Measurements from ENCODE around the gene ZBTB39. TPM values are rescaled to one million over a fixed set of nuclear protein-coding genes. Genes with fewer than 3 reads are reported as not detected.

Gene ZBTB39
- total and polyA plus RNA-seq, 4 donors = 1.8 to 9.9 (median 3.0) TPM

DNA sequence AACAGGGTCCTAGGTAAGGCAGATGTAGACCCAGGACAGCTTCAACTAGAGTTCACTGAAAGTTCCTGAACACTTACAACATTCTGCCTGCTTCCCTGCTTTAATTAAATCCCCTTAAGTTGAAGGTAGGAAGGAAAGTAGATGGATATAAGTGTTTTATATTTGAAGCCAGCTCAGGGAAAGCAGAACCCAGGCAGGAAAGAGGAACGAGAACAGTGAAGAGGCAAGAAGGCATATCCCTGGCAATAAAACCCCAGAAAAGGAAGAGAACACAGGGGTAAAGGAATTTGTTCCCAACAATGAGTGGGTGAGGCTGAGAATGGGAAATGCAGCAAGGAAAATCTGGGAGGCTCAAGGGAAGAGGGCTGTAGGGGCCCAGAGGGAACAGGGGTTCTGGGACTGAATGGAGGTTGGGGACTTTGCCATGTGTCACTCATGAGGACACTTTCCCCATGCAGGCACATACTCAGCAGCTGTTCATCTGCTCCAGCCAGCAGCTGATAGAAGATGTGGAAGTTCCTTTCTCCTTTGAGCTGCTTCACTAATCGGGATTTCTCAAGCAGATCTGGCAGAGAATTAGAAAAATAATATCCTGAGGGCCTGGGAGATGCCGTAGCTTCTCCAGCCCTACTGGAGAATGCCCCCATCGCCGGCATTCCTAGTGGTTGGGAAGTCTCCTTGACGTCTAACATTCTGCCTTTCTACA, 39.9 kb upstream of the ZBTB39 start (continued):
- TF ChIP-seq, protein P1, sequence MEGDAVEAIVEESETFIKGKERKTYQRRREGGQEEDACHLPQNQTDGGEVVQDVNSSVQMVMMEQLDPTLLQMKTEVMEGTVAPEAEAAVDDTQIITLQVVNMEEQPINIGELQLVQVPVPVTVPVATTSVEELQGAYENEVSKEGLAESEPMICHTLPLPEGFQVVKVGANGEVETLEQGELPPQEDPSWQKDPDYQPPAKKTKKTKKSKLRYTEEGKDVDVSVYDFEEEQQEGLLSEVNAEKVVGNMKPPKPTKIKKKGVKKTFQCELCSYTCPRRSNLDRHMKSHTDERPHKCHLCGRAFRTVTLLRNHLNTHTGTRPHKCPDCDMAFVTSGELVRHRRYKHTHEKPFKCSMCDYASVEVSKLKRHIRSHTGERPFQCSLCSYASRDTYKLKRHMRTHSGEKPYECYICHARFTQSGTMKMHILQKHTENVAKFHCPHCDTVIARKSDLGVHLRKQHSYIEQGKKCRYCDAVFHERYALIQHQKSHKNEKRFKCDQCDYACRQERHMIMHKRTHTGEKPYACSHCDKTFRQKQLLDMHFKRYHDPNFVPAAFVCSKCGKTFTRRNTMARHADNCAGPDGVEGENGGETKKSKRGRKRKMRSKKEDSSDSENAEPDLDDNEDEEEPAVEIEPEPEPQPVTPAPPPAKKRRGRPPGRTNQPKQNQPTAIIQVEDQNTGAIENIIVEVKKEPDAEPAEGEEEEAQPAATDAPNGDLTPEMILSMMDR (IDR thresholded peaks at IDR 0.05; ENCODE audit: low read depth, low read length, missing input control) = no peak

DNA sequence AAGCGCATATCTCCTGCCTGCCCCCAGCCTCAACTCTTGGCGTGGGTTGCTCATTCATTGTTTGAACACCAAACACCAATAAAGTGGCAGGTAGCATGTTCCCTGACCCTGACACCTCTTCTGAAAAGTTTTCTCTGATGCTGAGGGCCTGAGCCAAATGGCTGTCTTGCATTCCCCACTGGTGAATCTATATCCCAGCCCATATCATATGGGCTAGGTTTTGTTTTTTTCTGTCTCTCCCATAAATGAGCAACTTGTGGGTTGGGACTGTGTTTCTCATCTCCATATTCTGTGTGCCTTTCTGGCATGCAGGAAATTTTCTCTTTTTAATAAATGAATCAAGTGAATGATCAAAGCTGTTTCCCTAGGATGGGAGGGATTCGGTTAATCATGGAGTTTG, 38.5 kb upstream of the ZBTB39 start:
- Histone ChIP-seq H3K27me3 (ENCODE audit: control insufficient read depth in 4 of 4, insufficient read depth in 4 of 4, low read length in 3 of 4) (no peaks in the 10 kb centered on the region), H3K9me3 (ENCODE audit: control insufficient read depth in 4 of 4, low read length in 3 of 4) (no peaks in the 10 kb centered on the region), H3K4me1 (ENCODE audit: control insufficient read depth in 4 of 4, insufficient read depth in 4 of 4, low read length in 3 of 4) (no peaks in the 10 kb centered on the region), H3K27ac (ENCODE audit: low read depth in 1 of 2, low read length in 2 of 2) (no peak overlapping the region), H3K9ac (ENCODE audit: low read depth in 1 of 2, low read length in 2 of 2) (no peak overlapping the region), H3K4me3 (ENCODE audit: low read depth in 1 of 3, low read length in 3 of 3) (no peak overlapping the region), H3K36me3 (ENCODE audit: control insufficient read depth in 4 of 4, insufficient read depth in 3 of 4, low read depth in 1 of 4, low read length in 3 of 4) (no peaks in the 10 kb centered on the region)
- 93% methylated on average over 3 of the region's 3 CpGs for WGBS
- no peak for DNase-seq (ENCODE audit: low spot score)
- TF ChIP-seq, protein P2, sequence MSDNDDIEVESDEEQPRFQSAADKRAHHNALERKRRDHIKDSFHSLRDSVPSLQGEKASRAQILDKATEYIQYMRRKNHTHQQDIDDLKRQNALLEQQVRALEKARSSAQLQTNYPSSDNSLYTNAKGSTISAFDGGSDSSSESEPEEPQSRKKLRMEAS (IDR thresholded peaks at IDR 0.05) = no peak

DNA sequence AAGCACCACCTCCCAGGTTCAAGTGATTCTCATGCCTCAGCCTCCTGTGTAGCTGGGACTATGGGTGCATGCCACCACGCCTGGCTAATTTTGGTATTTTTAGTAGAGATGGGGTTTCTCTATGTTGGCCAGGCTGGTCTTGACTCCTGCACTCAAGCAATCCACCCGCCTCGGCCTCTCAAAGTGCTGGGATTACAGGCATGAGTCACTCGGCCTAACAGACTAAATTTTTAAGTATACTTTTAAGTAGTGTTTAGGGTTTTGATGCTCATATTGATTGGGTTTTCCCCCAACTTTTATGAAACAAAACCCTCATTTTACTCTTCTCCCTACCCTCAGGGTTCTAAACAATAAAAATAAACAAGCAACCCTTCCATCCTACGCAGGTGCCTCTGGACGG, 38.1 kb upstream of the ZBTB39 start:
- H3K27ac ChIP-seq (ENCODE audit: low read depth in 1 of 2, low read length in 2 of 2) = no peak overlapping the region
- no peaks in the 10 kb centered on the region for H3K4me1 ChIP-seq (ENCODE audit: control insufficient read depth in 4 of 4, insufficient read depth in 4 of 4, low read length in 3 of 4)
- no peak overlapping the region for H3K4me3 ChIP-seq (ENCODE audit: low read depth in 1 of 3, low read length in 3 of 3)
- TF ChIP-seq, protein P2 (IDR thresholded peaks at IDR 0.05) = no peak
- TF ChIP-seq, protein P3, sequence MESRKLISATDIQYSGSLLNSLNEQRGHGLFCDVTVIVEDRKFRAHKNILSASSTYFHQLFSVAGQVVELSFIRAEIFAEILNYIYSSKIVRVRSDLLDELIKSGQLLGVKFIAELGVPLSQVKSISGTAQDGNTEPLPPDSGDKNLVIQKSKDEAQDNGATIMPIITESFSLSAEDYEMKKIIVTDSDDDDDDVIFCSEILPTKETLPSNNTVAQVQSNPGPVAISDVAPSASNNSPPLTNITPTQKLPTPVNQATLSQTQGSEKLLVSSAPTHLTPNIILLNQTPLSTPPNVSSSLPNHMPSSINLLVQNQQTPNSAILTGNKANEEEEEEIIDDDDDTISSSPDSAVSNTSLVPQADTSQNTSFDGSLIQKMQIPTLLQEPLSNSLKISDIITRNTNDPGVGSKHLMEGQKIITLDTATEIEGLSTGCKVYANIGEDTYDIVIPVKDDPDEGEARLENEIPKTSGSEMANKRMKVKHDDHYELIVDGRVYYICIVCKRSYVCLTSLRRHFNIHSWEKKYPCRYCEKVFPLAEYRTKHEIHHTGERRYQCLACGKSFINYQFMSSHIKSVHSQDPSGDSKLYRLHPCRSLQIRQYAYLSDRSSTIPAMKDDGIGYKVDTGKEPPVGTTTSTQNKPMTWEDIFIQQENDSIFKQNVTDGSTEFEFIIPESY (IDR thresholded peaks at IDR 0.05) = no peak
- TF ChIP-seq, protein P4, sequence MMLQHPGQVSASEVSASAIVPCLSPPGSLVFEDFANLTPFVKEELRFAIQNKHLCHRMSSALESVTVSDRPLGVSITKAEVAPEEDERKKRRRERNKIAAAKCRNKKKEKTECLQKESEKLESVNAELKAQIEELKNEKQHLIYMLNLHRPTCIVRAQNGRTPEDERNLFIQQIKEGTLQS (IDR thresholded peaks at IDR 0.05) = no peak
- TF ChIP-seq FOXA2 (IDR thresholded peaks at IDR 0.05) (no peak), SP1 (IDR thresholded peaks at IDR 0.05) (no peak), GABPA (IDR thresholded peaks at IDR 0.05 in 1 of 2, conservative IDR thresholded peaks at IDR 0.05 in 1 of 2) (no peak), NR2F2 (IDR thresholded peaks at IDR 0.05) (no peak), YY1 (IDR thresholded peaks at IDR 0.05) (no peak), JUND (IDR thresholded peaks at IDR 0.05) (no peak), HNF4A (conservative IDR thresholded peaks at IDR 0.05) (no peak), TAF1 (conservative IDR thresholded peaks at IDR 0.05) (no peak), RAD21 (IDR thresholded peaks at IDR 0.05) (no peak)
- TF ChIP-seq, protein P5, sequence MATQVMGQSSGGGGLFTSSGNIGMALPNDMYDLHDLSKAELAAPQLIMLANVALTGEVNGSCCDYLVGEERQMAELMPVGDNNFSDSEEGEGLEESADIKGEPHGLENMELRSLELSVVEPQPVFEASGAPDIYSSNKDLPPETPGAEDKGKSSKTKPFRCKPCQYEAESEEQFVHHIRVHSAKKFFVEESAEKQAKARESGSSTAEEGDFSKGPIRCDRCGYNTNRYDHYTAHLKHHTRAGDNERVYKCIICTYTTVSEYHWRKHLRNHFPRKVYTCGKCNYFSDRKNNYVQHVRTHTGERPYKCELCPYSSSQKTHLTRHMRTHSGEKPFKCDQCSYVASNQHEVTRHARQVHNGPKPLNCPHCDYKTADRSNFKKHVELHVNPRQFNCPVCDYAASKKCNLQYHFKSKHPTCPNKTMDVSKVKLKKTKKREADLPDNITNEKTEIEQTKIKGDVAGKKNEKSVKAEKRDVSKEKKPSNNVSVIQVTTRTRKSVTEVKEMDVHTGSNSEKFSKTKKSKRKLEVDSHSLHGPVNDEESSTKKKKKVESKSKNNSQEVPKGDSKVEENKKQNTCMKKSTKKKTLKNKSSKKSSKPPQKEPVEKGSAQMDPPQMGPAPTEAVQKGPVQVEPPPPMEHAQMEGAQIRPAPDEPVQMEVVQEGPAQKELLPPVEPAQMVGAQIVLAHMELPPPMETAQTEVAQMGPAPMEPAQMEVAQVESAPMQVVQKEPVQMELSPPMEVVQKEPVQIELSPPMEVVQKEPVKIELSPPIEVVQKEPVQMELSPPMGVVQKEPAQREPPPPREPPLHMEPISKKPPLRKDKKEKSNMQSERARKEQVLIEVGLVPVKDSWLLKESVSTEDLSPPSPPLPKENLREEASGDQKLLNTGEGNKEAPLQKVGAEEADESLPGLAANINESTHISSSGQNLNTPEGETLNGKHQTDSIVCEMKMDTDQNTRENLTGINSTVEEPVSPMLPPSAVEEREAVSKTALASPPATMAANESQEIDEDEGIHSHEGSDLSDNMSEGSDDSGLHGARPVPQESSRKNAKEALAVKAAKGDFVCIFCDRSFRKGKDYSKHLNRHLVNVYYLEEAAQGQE (IDR thresholded peaks at IDR 0.05) = no peak
- TF ChIP-seq, protein P1 (IDR thresholded peaks at IDR 0.05; ENCODE audit: low read depth, low read length, missing input control) = no peak
- no peaks in the 10 kb centered on the region for H3K36me3 ChIP-seq (ENCODE audit: control insufficient read depth in 4 of 4, insufficient read depth in 3 of 4, low read depth in 1 of 4, low read length in 3 of 4)
- WGBS = 92% methylated on average over 6 of the region's 6 CpGs
- H3K9ac ChIP-seq (ENCODE audit: low read depth in 1 of 2, low read length in 2 of 2) = no peak overlapping the region
- DNase-seq (ENCODE audit: low spot score) = no peak
- no peaks in the 10 kb centered on the region for H3K27me3 ChIP-seq (ENCODE audit: control insufficient read depth in 4 of 4, insufficient read depth in 4 of 4, low read length in 3 of 4)
- no peaks in the 10 kb centered on the region for H3K9me3 ChIP-seq (ENCODE audit: control insufficient read depth in 4 of 4, low read length in 3 of 4)
